Activated T-helper 1 cell treated with anti-CD3 and anti-CD28 coated beads, Interleukin-12 subunit alpha, Interleukin-12 subunit beta, Interleukin-2, Interleukin-4 antibody, amounts not matched to agents 30 ng/mL and 10 ng/mL and 1 ng/mL, durations not matched to agents 14 hours and 24 hours and 36 hours (primary cell): ENCODE results near the gene KMT2D. TPM values are rescaled to one million over a fixed set of nuclear protein-coding genes. Genes with fewer than 3 reads are reported as not detected.

ENCODE experiments used
- DNase-seq: peaks from one replicate; pipeline ENCODE4 v3.0.0; 2021; ENCODE audit warnings: low spot score
- H3K27ac Mint-ChIP-seq: one replicate; pipeline ENCODE4 v1.8.0; 2021; ENCODE audit warnings: mild to moderate bottlenecking, mixed read lengths
- H3K27me3 Mint-ChIP-seq: one replicate; pipeline ENCODE4 v1.8.0; 2022; ENCODE audit warnings: mild to moderate bottlenecking, moderate library complexity, mixed read lengths; ENCODE audit not compliant: insufficient read depth
- H3K36me3 Mint-ChIP-seq: one replicate; pipeline ENCODE4 v1.8.0; 2021; ENCODE audit warnings: low read depth, mixed read lengths
- H3K4me1 Mint-ChIP-seq: one replicate; pipeline ENCODE4 v1.8.0; 2021; ENCODE audit warnings: low read depth, mixed read lengths
- H3K4me3 Mint-ChIP-seq: one replicate; pipeline ENCODE4 v1.8.0; 2021; ENCODE audit warnings: mild to moderate bottlenecking, moderate library complexity, mixed read lengths
- H3K9me3 Mint-ChIP-seq: one replicate; pipeline ENCODE4 v1.8.0; 2021; ENCODE audit warnings: mixed read lengths
- intact Hi-C: fragments of 100-400 bp; cut with micrococcal nuclease; formaldehyde crosslinking; loops from one replicate; pipeline ENCODE4 v1.15.1; 2024
- total RNA-seq: library from RNA; stranded (reverse); gene quantifications from 2 replicates; pipeline ENCODE4 v1.2.3, GENCODE V29; 2022

KMT2D gene
- total RNA-seq, 1 donor from 2014 or later = 107 TPM

DNA sequence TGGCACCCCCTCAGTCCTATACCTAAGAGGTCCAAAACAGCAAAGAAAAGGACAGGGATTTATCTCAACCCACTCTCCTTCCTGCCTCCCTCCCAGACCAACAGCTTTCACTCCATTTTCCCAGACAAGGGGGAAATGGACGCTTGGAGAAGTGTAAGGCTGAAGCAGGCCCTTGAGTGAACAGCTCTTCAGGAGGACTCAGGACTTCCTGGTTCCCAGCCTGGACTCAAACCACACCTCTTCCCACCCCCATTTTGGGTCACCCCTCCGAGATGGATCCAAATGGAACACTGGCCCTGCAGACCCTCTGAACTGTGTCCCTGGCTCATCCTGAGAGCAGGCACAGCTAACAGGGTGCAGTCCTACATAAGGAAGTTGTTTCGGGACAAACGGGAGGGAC, 2.7 kb downstream of the KMT2D start:
- H3K36me3 Mint-ChIP-seq = peaks cover 25% of the 10 kb centered on the region
- no peak for DNase-seq
- H3K27me3 Mint-ChIP-seq = no peaks in the 10 kb centered on the region
- H3K9me3 Mint-ChIP-seq = no peaks in the 10 kb centered on the region
- intact Hi-C loops = loop anchor here (2.0 kb wide), 1 partner anchor 205 kb away; the partner anchor contains the start of gene DDX23
- H3K4me3 Mint-ChIP-seq = peak overlapping the region; percentile 95
- peaks cover 50% of the 10 kb centered on the region for H3K4me1 Mint-ChIP-seq
- H3K27ac Mint-ChIP-seq = peak overlapping the region; percentile 61

- Mint-ChIP-seq H3K36me3 (peaks cover 41% of the 10 kb centered on the region), H3K9me3 (no peaks in the 10 kb centered on the region), H3K27me3 (no peaks in the 10 kb centered on the region), H3K4me1 (peaks cover 47% of the 10 kb centered on the region), H3K4me3 (peak overlapping the region; percentile 95), H3K27ac (peak overlapping the region; percentile 65)
- DNase-seq = peak; percentile 50
- intact Hi-C loops = loop anchor here (1.0 to 2.0 kb wide), 3 partner anchors 13 to 203 kb away; partner anchors contain the start of genes DDX23, PRKAG1 and RHEBL1
Measured at GRCh38 chr12:49055978-49056754, 4.4 kb downstream of the KMT2D start.

DNA sequence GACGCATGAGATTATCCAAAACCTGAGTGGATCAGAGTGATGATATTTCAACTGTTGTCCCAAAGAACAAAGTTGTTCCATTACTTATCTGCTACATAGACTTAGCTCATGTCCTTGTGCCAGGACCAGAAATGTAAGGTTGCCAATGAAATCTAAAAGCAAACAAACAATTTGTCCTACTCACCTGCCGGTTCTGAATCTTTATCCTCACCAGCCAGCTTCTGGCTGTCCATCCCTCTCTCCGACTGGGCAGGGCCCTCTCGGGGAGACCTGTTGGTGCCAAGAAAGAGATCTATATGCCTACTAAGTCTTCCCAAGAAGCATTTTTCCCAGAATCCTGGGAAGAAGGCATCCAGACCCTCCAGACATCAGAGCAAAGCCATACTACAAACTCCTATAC, 5.5 kb downstream of the KMT2D start:
- Mint-ChIP-seq H3K36me3 (peaks cover 49% of the 10 kb centered on the region), H3K4me1 (peaks cover 43% of the 10 kb centered on the region), H3K9me3 (no peaks in the 10 kb centered on the region)

GRCh38 chr12:49054524-49054923, 6.1 kb downstream of the KMT2D start:
- no peaks in the 10 kb centered on the region for H3K27me3 Mint-ChIP-seq
- H3K27ac Mint-ChIP-seq = no peak overlapping the region
- no peak for DNase-seq
- H3K4me1 Mint-ChIP-seq = peaks cover 43% of the 10 kb centered on the region
- no peaks in the 10 kb centered on the region for H3K9me3 Mint-ChIP-seq
- intact Hi-C loops = no loop called here
- no peak overlapping the region for H3K4me3 Mint-ChIP-seq
- peaks cover 49% of the 10 kb centered on the region for H3K36me3 Mint-ChIP-seq

More for the DNA sequence above, 5.5 kb downstream of the KMT2D start:
- Mint-ChIP-seq H3K4me3 (no peak overlapping the region), H3K27me3 (no peaks in the 10 kb centered on the region), H3K27ac (no peak overlapping the region)
- intact Hi-C loops = no loop called here
- no peak for DNase-seq

DNA sequence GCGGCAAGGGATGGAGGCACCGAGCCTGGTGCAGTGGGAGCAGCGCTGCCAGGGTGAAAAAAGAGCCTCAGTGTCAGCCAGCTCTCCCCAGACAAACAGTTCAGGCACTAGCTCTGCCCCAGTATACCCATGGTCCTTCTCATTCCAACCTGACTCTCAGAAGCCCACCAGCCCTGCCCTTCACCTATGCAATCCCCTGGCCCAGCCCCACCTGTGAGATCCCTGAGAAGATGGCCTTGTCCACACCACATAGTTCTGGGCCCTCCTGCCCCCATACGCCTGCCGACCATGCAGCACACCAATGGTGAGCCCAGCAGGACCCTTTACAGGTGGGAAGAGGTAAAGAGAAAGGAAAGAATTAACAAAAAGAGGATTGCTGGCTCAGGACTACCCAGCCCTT, 6.5 kb downstream of the KMT2D start:
- Mint-ChIP-seq H3K36me3 (peaks cover 49% of the 10 kb centered on the region), H3K4me3 (no peak overlapping the region), H3K27me3 (no peaks in the 10 kb centered on the region), H3K9me3 (no peaks in the 10 kb centered on the region), H3K4me1 (peaks cover 43% of the 10 kb centered on the region), H3K27ac (no peak overlapping the region)
- no peak for DNase-seq
- intact Hi-C loops = no loop called here

GRCh38 chr12:49052451-49053208, 8.0 kb downstream of the KMT2D start:
- H3K9me3 Mint-ChIP-seq = no peaks in the 10 kb centered on the region
- peaks cover 31% of the 10 kb centered on the region for H3K4me1 Mint-ChIP-seq
- DNase-seq = no peak
- no peaks in the 10 kb centered on the region for H3K27me3 Mint-ChIP-seq
- no peak overlapping the region for H3K27ac Mint-ChIP-seq
- peaks cover 53% of the 10 kb centered on the region for H3K36me3 Mint-ChIP-seq
- intact Hi-C loops = no loop called here
- H3K4me3 Mint-ChIP-seq = no peak overlapping the region

DNA sequence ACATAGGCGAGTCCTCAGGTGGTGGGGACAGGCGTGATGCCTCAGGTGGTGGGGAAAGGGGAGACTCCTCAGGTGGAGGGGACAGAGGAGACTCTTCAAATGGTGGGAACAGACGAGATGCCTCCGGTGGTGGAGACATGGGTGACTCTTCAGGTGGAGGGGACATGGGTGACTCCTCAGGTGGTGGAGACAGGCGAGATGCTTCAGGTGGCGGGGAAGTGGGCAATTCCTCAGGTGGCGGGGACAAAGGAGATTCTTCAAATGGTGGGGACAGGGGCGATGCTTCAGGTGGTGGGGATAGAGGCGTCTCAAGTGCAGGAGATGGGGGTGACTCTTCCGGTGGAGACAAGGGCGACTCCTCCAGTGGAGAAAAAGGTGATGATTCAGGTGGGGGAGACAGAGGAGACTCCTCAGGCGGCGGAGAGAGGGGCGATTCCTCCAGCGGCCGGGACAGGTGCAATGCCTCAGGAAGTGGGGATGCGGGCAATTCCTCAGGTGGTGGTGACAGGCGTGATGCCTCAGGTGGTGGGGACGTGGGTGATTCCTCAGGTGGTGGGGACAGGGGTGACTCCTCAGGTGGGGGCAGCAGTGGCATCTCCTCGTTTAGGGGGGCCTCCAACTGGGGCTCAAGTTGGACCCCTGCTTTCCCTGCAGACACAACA, 8.7 kb downstream of the KMT2D start:
- H3K9me3 Mint-ChIP-seq = no peaks in the 10 kb centered on the region
- H3K4me3 Mint-ChIP-seq = no peak overlapping the region
- peaks cover 53% of the 10 kb centered on the region for H3K36me3 Mint-ChIP-seq
- no peak for DNase-seq
- no peaks in the 10 kb centered on the region for H3K27me3 Mint-ChIP-seq
- H3K27ac Mint-ChIP-seq = no peak overlapping the region
- peaks cover 24% of the 10 kb centered on the region for H3K4me1 Mint-ChIP-seq
- intact Hi-C loops = no loop called here

DNA sequence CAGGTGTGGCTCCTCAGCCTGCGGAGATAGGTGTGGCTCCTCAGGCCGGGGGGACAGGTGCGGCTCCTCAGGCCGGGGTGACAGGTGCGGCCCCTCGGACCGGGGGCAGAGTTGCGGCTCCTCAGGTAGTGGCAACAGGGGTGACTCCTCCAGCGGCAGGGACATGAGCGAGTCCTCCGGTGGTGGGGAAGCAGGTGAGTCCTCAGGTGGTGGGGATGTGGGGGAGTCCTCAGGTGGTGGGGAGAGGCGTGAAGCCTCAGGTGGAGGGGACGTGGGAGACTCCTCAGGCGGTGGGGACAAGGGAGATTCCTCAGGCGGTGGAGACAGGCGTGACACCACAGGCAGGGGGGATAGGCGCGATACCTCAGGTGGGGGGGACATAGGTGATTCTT, 9.2 kb downstream of the KMT2D start:
- Mint-ChIP-seq H3K27ac (no peak overlapping the region), H3K27me3 (no peaks in the 10 kb centered on the region), H3K9me3 (no peaks in the 10 kb centered on the region), H3K4me3 (no peak overlapping the region), H3K36me3 (peaks cover 57% of the 10 kb centered on the region), H3K4me1 (peaks cover 18% of the 10 kb centered on the region)
- intact Hi-C loops = no loop called here
- no peak for DNase-seq

GRCh38 chr12:49050507-49051372, 9.9 kb downstream of the KMT2D start:
- Mint-ChIP-seq H3K27me3 (no peaks in the 10 kb centered on the region), H3K4me3 (no peak overlapping the region), H3K4me1 (peaks cover 12% of the 10 kb centered on the region), H3K36me3 (peaks cover 60% of the 10 kb centered on the region), H3K9me3 (no peaks in the 10 kb centered on the region), H3K27ac (no peak overlapping the region)
- intact Hi-C loops = no loop called here
- no peak for DNase-seq

GRCh38 chr12:49049566-49050224, 10.9 kb downstream of the KMT2D start:
- Mint-ChIP-seq H3K9me3 (no peaks in the 10 kb centered on the region), H3K4me3 (no peak overlapping the region), H3K27me3 (no peaks in the 10 kb centered on the region), H3K27ac (no peak overlapping the region), H3K4me1 (peaks cover 2% of the 10 kb centered on the region), H3K36me3 (peaks cover 58% of the 10 kb centered on the region)
- intact Hi-C loops = no loop called here
- no peak for DNase-seq

DNA sequence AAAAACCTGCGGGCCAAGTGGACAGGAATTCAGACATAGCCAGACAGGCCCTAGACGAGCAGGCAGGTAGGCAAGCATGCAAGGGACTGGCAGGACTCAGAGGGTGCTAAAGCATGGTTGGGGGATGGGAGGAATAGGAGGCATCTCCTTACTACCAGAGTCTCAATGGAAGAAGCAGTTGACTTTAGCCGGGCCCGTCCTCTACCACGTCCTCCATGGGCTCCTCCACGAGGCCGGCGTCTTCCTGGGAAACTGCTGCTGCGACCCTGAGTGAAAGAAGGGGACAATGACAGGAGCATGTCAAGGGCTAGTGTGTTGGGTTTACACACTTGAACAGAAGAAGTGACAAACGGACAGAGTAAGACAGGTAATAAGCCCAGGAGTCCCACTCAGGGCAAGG, 11.6 kb downstream of the KMT2D start:
- Mint-ChIP-seq H3K27ac (no peak overlapping the region), H3K36me3 (peaks cover 61% of the 10 kb centered on the region), H3K27me3 (no peaks in the 10 kb centered on the region), H3K4me3 (no peak overlapping the region), H3K4me1 (no peaks in the 10 kb centered on the region), H3K9me3 (no peaks in the 10 kb centered on the region)
- DNase-seq = no peak
- intact Hi-C loops = no loop called here
